Gastrocnemius medialis (tissue), 4 donors: Measurements from ENCODE around the gene ISG20L2. TPM values are rescaled to one million over a fixed set of nuclear protein-coding genes. Genes with fewer than 3 reads are reported as not detected.
"Not testable (repeated sequence)": the region's sequence is repeated elsewhere in the genome, so short reads cannot be mapped to it uniquely, and the experiment has no call there.

Experiments
- ATAC-seq, 2 donors: fragments of 150-250 bp; one replicate each; pipeline ENCODE4 v1.9.1; 2016
- DNase-seq, 2 donors: peaks; one replicate each; pipeline ENCODE4 v3.0.0-alpha.2; 2019
- H3K27ac ChIP-seq, 4 donors: fragments of 200-600 bp; sonication (generic); 1 replicate in 1 of 4; 2 replicates in 3 of 4; pipeline ENCODE4 v1.5.1; 2016 to 2018; ENCODE audit warnings: mild to moderate bottlenecking in 2 of 4, moderate library complexity in 1 of 4
- H3K27me3 ChIP-seq, 3 donors: fragments of 200-600 bp; sonication (generic) in 2 of 3; 1 replicate in 1 of 3; 2 replicates in 2 of 3; pipeline versions ENCODE4 v1.5.1 to v1.6.0; 2016 to 2019; ENCODE audit warnings: mild to moderate bottlenecking in 1 of 3, moderate library complexity in 1 of 3
- H3K36me3 ChIP-seq, 2 donors: fragments of 200-600 bp; sonication (generic) in 1 of 2; one replicate each; pipeline ENCODE4 v1.5.1; 2017 to 2018
- H3K4me1 ChIP-seq, 2 donors: fragments of 200-600 bp; sonication (generic) in 1 of 2; one replicate each; pipeline ENCODE4 v1.5.1; 2016 to 2017; ENCODE audit warnings: mild to moderate bottlenecking in 2 of 2
- H3K4me3 ChIP-seq, 4 donors: fragments of 200-600 bp; sonication (generic) in 3 of 4; 1 replicate in 1 of 4; 2 replicates in 3 of 4; pipeline ENCODE4 v1.5.1; 2016 to 2019; ENCODE audit warnings: mild to moderate bottlenecking in 2 of 4
- H3K9me3 ChIP-seq, 3 donors: fragments of 200-600 bp; sonication (generic) in 2 of 3; 1 replicate in 1 of 3; 2 replicates in 2 of 3; pipeline ENCODE4 v1.5.1; 2016 to 2019
- POLR2A ChIP-seq, 2 donors: fragments of 450-650 bp; IDR thresholded peaks; one replicate each; pipeline ENCODE4 v1.6.1; 2017; ENCODE audit warnings: antibody characterized with exemption in 2 of 2, mild to moderate bottlenecking in 2 of 2, moderate library complexity in 2 of 2
- in situ Hi-C, 4 donors: fragments of 200-750 bp; cut with MboI; loops; one replicate each; pipeline versions ENCODE4 v1.15.0 to v1.8.0; 2017; ENCODE audit warnings: low sequenced_read_pairs in 4 of 4
- intact Hi-C: fragments of 100-400 bp; cut with DNase I; formaldehyde crosslinking; loops from one replicate; pipeline ENCODE4 v1.15.1; 2023; ENCODE audit warnings: low total_unique reads
- total RNA-seq, 4 donors: library from RNA; depleted of rRNA; stranded (reverse); fragments of >200 nt; gene quantifications; one replicate each; pipeline versions ENCODE4 v1.1.0 to v1.2.3, GENCODE V29; 2016
- TF ChIP-seq, protein P1 (sequence below), 5 experiments: fragments of 450-650 bp in 3 of 5; fragments of 200-600 bp in 2 of 5; sonication (generic) in 2 of 5; IDR thresholded peaks in 4 of 5; conservative IDR thresholded peaks in 1 of 5; 1 replicate in 4 of 5; 2 replicates in 1 of 5; pipeline ENCODE4 v1.5.1; 2016 to 2019; ENCODE audit warnings: antibody characterized with exemption in 5 of 5, mild to moderate bottlenecking in 3 of 5, moderate library complexity in 3 of 5

The ISG20L2 gene
- total RNA-seq, 4 donors from 2014 or later: 9.5 to 16.4 (median 15.1) TPM

GRCh38 chr1:156767879-156768604 is 39.5 kb upstream of the ISG20L2 start:
- H3K36me3 ChIP-seq: peaks cover 0 to 9% of the 10 kb centered on the region in 2 donors
- in situ Hi-C loops: no loop called here
- H3K27ac ChIP-seq: peak overlapping the region; percentile 87 to 98 (median 94)
- peak overlapping the region; percentile 68 to 98 (median 90) for H3K4me3 ChIP-seq
- intact Hi-C loops: loop anchor here (1.0 kb wide), 3 partner anchors 17 to 40 kb away; partner anchors contain the start of genes HDGF, ISG20L2, METTL25B and MRPL24
- H3K9me3 ChIP-seq: no peaks in the 10 kb centered on the region
- no peak for TF ChIP-seq POLR2A (IDR thresholded peaks at IDR 0.05)
- TF ChIP-seq, protein P1, sequence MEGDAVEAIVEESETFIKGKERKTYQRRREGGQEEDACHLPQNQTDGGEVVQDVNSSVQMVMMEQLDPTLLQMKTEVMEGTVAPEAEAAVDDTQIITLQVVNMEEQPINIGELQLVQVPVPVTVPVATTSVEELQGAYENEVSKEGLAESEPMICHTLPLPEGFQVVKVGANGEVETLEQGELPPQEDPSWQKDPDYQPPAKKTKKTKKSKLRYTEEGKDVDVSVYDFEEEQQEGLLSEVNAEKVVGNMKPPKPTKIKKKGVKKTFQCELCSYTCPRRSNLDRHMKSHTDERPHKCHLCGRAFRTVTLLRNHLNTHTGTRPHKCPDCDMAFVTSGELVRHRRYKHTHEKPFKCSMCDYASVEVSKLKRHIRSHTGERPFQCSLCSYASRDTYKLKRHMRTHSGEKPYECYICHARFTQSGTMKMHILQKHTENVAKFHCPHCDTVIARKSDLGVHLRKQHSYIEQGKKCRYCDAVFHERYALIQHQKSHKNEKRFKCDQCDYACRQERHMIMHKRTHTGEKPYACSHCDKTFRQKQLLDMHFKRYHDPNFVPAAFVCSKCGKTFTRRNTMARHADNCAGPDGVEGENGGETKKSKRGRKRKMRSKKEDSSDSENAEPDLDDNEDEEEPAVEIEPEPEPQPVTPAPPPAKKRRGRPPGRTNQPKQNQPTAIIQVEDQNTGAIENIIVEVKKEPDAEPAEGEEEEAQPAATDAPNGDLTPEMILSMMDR (IDR thresholded peaks at IDR 0.05 in 4 of 5, conservative IDR thresholded peaks at IDR 0.05 in 1 of 5): no peak
- no peaks in the 10 kb centered on the region for H3K27me3 ChIP-seq
- DNase-seq (peak in 1 of 2 donors; percentile 33), ATAC-seq (no peak)
- peaks cover 43 to 44% of the 10 kb centered on the region in 2 donors for H3K4me1 ChIP-seq

- intact Hi-C loops: loop anchor here (1.0 kb wide), 3 partner anchors 16 to 39 kb away; partner anchors contain the start of genes HDGF, ISG20L2, METTL25B and MRPL24
- in situ Hi-C loops: no loop called here
- Histone ChIP-seq H3K36me3 (peaks cover 0 to 9% of the 10 kb centered on the region in 2 donors), H3K4me3 (peak within 1 kb of the TSS; percentile 76 to 98 (median 90)), H3K4me1 (peaks cover 35 to 40% of the 10 kb centered on the region in 2 donors), H3K27me3 (no peaks in the 10 kb centered on the region), H3K9me3 (no peaks in the 10 kb centered on the region), H3K27ac (peak within 1 kb of the TSS; percentile 87 to 98 (median 94))
- peak; percentile 96 for ATAC-seq
- DNase-seq: peak; percentile 99
- TF ChIP-seq, protein P1 (IDR thresholded peaks at IDR 0.05 in 4 of 5, conservative IDR thresholded peaks at IDR 0.05 in 1 of 5): peak in 1 of 5 experiments; percentile 14
- peak; percentile 74 to 84 for TF ChIP-seq POLR2A (IDR thresholded peaks at IDR 0.05)
These were observed 38.7 kb upstream of the ISG20L2 start, which contains the start of gene PRCC for GRCh38 chr1:156767101-156767878. Gene PRCC (plus strand): TSS chr1:156767535. CDS start chr1:156767772, 237 bp downstream.

GRCh38 chr1:156766298-156767100 is 37.9 kb upstream of the ISG20L2 start:
- H3K4me1 ChIP-seq: peaks cover 34 to 36% of the 10 kb centered on the region in 2 donors
- DNase-seq: no peak
- peak overlapping the region; percentile 73 to 89 (median 74) for H3K4me3 ChIP-seq
- H3K36me3 ChIP-seq: peaks cover 0 to 9% of the 10 kb centered on the region in 2 donors
- in situ Hi-C loops: no loop called here
- no peaks in the 10 kb centered on the region for H3K9me3 ChIP-seq
- ATAC-seq: peak; percentile 7 to 22
- intact Hi-C loops: loop anchor here (1.0 kb wide), 3 partner anchors 15 to 38 kb away; partner anchors contain the start of genes HDGF, ISG20L2, METTL25B and MRPL24
- no peaks in the 10 kb centered on the region for H3K27me3 ChIP-seq
- H3K27ac ChIP-seq: peak overlapping the region; percentile 86 to 94 (median 90)
- TF ChIP-seq, protein P1 (IDR thresholded peaks at IDR 0.05 in 4 of 5, conservative IDR thresholded peaks at IDR 0.05 in 1 of 5): no peak
- TF ChIP-seq POLR2A (IDR thresholded peaks at IDR 0.05): no peak

DNA sequence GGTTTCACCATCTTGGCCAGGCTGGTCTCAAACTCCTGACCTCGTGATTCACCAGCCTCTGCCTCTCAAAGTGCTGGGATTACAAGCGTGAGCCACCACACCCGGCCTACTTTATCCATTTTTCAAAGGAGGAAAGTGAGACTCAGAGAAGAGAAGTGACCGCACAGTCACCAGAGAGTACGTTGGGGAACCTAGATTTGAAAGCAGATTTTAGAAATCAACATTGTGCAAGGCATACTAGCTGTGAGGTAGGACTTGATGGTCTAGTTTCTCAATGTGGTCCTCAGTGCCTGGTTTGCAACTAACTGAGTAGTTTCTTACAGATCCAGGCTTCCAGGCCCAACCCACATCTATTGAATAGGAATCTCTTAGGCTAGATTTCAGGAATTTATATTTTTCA is 37.1 kb upstream of the ISG20L2 start:
- no peaks in the 10 kb centered on the region for H3K9me3 ChIP-seq
- in situ Hi-C loops: no loop called here
- intact Hi-C loops: no loop called here
- H3K4me3 ChIP-seq: peak overlapping the region in 3 of 4 donors; percentile 73 to 89 (median 76)
- H3K4me1 ChIP-seq: peaks cover 34 to 39% of the 10 kb centered on the region in 2 donors
- peak overlapping the region in 3 of 4 donors; percentile 86 to 94 (median 88) for H3K27ac ChIP-seq
- no peak for TF ChIP-seq POLR2A (IDR thresholded peaks at IDR 0.05)
- TF ChIP-seq, protein P1 (IDR thresholded peaks at IDR 0.05 in 4 of 5, conservative IDR thresholded peaks at IDR 0.05 in 1 of 5): no peak
- no peak for DNase-seq
- no peaks in the 10 kb centered on the region for H3K27me3 ChIP-seq
- H3K36me3 ChIP-seq: peaks cover 0 to 4% of the 10 kb centered on the region in 2 donors
- ATAC-seq: no peak

DNA sequence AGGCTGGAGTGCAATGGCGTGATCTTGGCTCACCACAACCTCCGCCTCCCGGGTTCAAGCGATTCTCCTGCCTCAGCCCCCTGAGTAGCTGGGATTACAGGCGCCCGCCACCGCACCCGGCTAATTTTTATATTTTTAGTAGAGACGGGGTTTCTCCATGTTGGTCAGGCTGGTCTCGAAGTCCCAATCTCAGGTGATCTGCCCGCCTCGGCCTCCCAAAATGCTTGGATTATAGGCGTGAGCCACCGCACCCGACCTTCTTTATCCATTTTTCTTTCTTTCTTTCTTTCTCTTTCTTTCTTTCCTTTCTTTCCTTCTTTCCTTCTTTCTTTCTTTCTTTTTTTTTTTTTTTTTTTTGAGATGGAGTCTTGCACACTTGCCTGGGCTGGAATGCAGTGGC is 36.6 kb upstream of the ISG20L2 start:
- H3K27me3 ChIP-seq, in situ Hi-C loops, intact Hi-C loops, H3K36me3 ChIP-seq, H3K9me3 ChIP-seq, ATAC-seq, H3K4me3 ChIP-seq, DNase-seq, H3K27ac ChIP-seq: not testable (repeated sequence)
- H3K4me1 ChIP-seq: peaks cover 32 to 40% of the 10 kb centered on the region in 2 donors
